H9 (cell line): Measurements from ENCODE around the gene TCIRG1. TPM values are rescaled to one million over a fixed set of nuclear protein-coding genes. Genes with fewer than 3 reads are reported as not detected.

Experiments
- DNase-seq: peaks from one replicate; pipeline ENCODE4 v3.0.0-alpha.2; 2017
- H2AFZ ChIP-seq: one replicate; pipeline ENCODE4 v1.6.1; 2013; ENCODE audit warnings: mild to moderate bottlenecking, low read length, control low read depth, moderate library complexity
- H2AK5ac ChIP-seq: 2 replicates; pipeline ENCODE4 v1.6.1; 2013; ENCODE audit warnings: low read length, control low read depth, mixed read lengths; ENCODE audit not compliant: insufficient read length
- H2BK120ac ChIP-seq: one replicate; pipeline ENCODE4 v1.6.1; 2013; ENCODE audit warnings: low read depth, mild to moderate bottlenecking, low read length, control low read depth, inconsistent platforms; ENCODE audit not compliant: poor library complexity, severe bottlenecking
- H2BK12ac ChIP-seq: 2 replicates; pipeline ENCODE4 v1.6.1; 2013; ENCODE audit warnings: low read length, control low read depth, mixed read lengths, low read depth; ENCODE audit not compliant: insufficient read length
- H2BK15ac ChIP-seq: 2 replicates; pipeline ENCODE4 v1.6.1; 2013; ENCODE audit warnings: low read depth, low read length, control low read depth
- H2BK20ac ChIP-seq: one replicate; pipeline ENCODE4 v1.6.1; 2013; ENCODE audit warnings: low read depth, mild to moderate bottlenecking, low read length, control low read depth, inconsistent platforms; ENCODE audit not compliant: poor library complexity, severe bottlenecking
- H2BK5ac ChIP-seq: 2 replicates; pipeline ENCODE4 v1.6.1; 2013; ENCODE audit warnings: low read length, control low read depth, mixed read lengths; ENCODE audit not compliant: insufficient read length
- H3K14ac ChIP-seq: 2 replicates; pipeline ENCODE4 v1.6.1; 2013; ENCODE audit warnings: low read length, control low read depth; ENCODE audit not compliant: insufficient read depth
- H3K18ac ChIP-seq: 2 replicates; pipeline ENCODE4 v1.6.1; 2013; ENCODE audit warnings: low read depth, mild to moderate bottlenecking, mixed read lengths, low read length, control low read depth; ENCODE audit not compliant: insufficient read length
- H3K23ac ChIP-seq: 2 replicates; pipeline ENCODE4 v1.6.1; 2013; ENCODE audit warnings: low read length, control low read depth, mixed read lengths, low read depth; ENCODE audit not compliant: insufficient read length
- H3K23me2 ChIP-seq: 2 replicates; pipeline ENCODE4 v1.6.1; 2013; ENCODE audit warnings: low read depth, mild to moderate bottlenecking, mixed read lengths, low read length, control low read depth; ENCODE audit not compliant: insufficient read length, poor library complexity, severe bottlenecking
- H3K27ac ChIP-seq: 2 replicates; pipeline ENCODE4 v1.5.1; 2013; ENCODE audit warnings: low read length, control low read depth, mixed read lengths, low read depth; ENCODE audit not compliant: insufficient read length
- H3K27me3 ChIP-seq: 2 replicates; pipeline ENCODE4 v1.6.1; 2013; ENCODE audit warnings: low read length, control low read depth, inconsistent platforms; ENCODE audit not compliant: insufficient read depth
- H3K4ac ChIP-seq: 2 replicates; pipeline ENCODE4 v1.6.1; 2013; ENCODE audit warnings: low read depth, mild to moderate bottlenecking, control low read depth, inconsistent platforms, low read length, moderate library complexity
- H3K4me1 ChIP-seq: 2 replicates; pipeline ENCODE4 v1.6.1; 2013; ENCODE audit warnings: low read length, control low read depth, inconsistent platforms; ENCODE audit not compliant: insufficient read depth
- H3K4me2 ChIP-seq: 2 replicates; pipeline ENCODE4 v1.6.1; 2013; ENCODE audit warnings: low read length, control low read depth, mixed read lengths; ENCODE audit not compliant: insufficient read length, insufficient read depth
- H3K56ac ChIP-seq: 2 replicates; pipeline ENCODE4 v1.6.1; 2013; ENCODE audit warnings: low read depth, mild to moderate bottlenecking, mixed read lengths, low read length, control low read depth; ENCODE audit not compliant: insufficient read length
- H3K79me1 ChIP-seq: 2 replicates; pipeline ENCODE4 v1.6.1; 2013; ENCODE audit warnings: low read depth, mild to moderate bottlenecking, moderate library complexity, low read length, control low read depth, inconsistent platforms; ENCODE audit not compliant: insufficient read depth, poor library complexity, severe bottlenecking
- H3K79me2 ChIP-seq: 2 replicates; pipeline ENCODE4 v1.6.1; 2013; ENCODE audit warnings: low read length, control low read depth, inconsistent platforms; ENCODE audit not compliant: insufficient read depth
- H3K9ac ChIP-seq: 2 replicates; pipeline ENCODE4 v1.6.1; 2013; ENCODE audit warnings: low read length, control low read depth, mixed read lengths; ENCODE audit not compliant: insufficient read length; ENCODE audit errors: extremely low read depth
- H3K9me3 ChIP-seq: one replicate; pipeline ENCODE4 v1.6.1; 2013; ENCODE audit warnings: low read depth, low read length, inconsistent platforms; ENCODE audit not compliant: control insufficient read depth
- H3T11ph ChIP-seq: one replicate; pipeline ENCODE4 v1.6.1; 2013; ENCODE audit warnings: mild to moderate bottlenecking, low read length, control low read depth, inconsistent platforms
- H4K20me1 ChIP-seq: one replicate; pipeline ENCODE4 v1.6.1; 2013; ENCODE audit not compliant: control insufficient read depth, insufficient read length, insufficient read depth
- H4K5ac ChIP-seq: 2 replicates; pipeline ENCODE4 v1.6.1; 2013; ENCODE audit warnings: low read depth, mild to moderate bottlenecking, mixed read lengths, low read length, control low read depth; ENCODE audit not compliant: insufficient read length
- H4K8ac ChIP-seq: replicated peaks from 2 replicates; pipeline ENCODE4 v1.6.1; 2013; ENCODE audit warnings: low read length, control low read depth, mixed read lengths, low read depth; ENCODE audit not compliant: insufficient read length
- H4K91ac ChIP-seq: 2 replicates; pipeline ENCODE4 v1.6.1; 2013; ENCODE audit warnings: low read depth, mild to moderate bottlenecking, moderate library complexity, mixed read lengths, low read length, control low read depth; ENCODE audit not compliant: insufficient read length
- H3K27ac Mint-ChIP-seq, 3 experiments: 2 replicates in 2 of 3; 3 replicates in 1 of 3; pipeline ENCODE4 v1.8.0; 2020 to 2021; ENCODE audit warnings: mixed read lengths in 3 of 3, mild to moderate bottlenecking in 1 of 3, moderate library complexity in 1 of 3
- H3K27me3 Mint-ChIP-seq: 2 replicates; pipeline ENCODE4 v1.8.0; 2021; ENCODE audit warnings: low read depth, mild to moderate bottlenecking, moderate library complexity, mixed read lengths
- H3K36me3 Mint-ChIP-seq, 3 experiments: 2 replicates in 2 of 3; 3 replicates in 1 of 3; pipeline ENCODE4 v1.8.0; 2020 to 2021; ENCODE audit warnings: low read depth in 3 of 3, mixed read lengths in 3 of 3; ENCODE audit not compliant: insufficient read depth in 1 of 3
- H3K4me1 Mint-ChIP-seq, 2 experiments: 2 replicates each; pipeline ENCODE4 v1.8.0; 2020; ENCODE audit warnings: mixed read lengths in 2 of 2
- H3K4me3 Mint-ChIP-seq, 2 experiments: 2 replicates in 1 of 2; 3 replicates in 1 of 2; pipeline ENCODE4 v1.8.0; 2020 to 2021; ENCODE audit warnings: mild to moderate bottlenecking in 2 of 2, mixed read lengths in 2 of 2, moderate library complexity in 1 of 2
- H3K9me3 Mint-ChIP-seq, 2 experiments: 2 replicates in 1 of 2; 3 replicates in 1 of 2; pipeline ENCODE4 v1.8.0; 2020; ENCODE audit warnings: mild to moderate bottlenecking in 2 of 2, mixed read lengths in 2 of 2, moderate library complexity in 1 of 2
- CTCF ChIP-seq: fragments of 200-600 bp; sonication (generic); conservative IDR thresholded peaks from 3 replicates; pipeline ENCODE4 v1.8.0; 2021; ENCODE audit warnings: antibody characterized with exemption, mild to moderate bottlenecking
- WGBS: extraction: QIAGEN DNeasy Blood & Tissue Kit; methylation state at CpG from one replicate; pipeline ENCODE4 v1.1.7; 2013; ENCODE audit warnings: missing lambda C conversion rate, low lambda C conversion rate, mixed read lengths; ENCODE audit not compliant: insufficient read length; ENCODE audit errors: extremely low coverage; 5-methylcytosine and 5-hydroxymethylcytosine counted together
- microRNA-seq: library from miRNA; unstranded; fragments of <30 nt; microRNA quantifications from one replicate; pipeline ENCODE4, GENCODE V29; 2020; ENCODE audit warnings: borderline microRNAs expressed
- total RNA-seq: library from RNA; stranded (reverse); gene quantifications from 2 replicates; pipeline ENCODE4 v1.2.1, GENCODE V29; 2021

Gene TCIRG1
- total RNA-seq, 1 experiment from 2014 or later: 24.4 TPM

DNA sequence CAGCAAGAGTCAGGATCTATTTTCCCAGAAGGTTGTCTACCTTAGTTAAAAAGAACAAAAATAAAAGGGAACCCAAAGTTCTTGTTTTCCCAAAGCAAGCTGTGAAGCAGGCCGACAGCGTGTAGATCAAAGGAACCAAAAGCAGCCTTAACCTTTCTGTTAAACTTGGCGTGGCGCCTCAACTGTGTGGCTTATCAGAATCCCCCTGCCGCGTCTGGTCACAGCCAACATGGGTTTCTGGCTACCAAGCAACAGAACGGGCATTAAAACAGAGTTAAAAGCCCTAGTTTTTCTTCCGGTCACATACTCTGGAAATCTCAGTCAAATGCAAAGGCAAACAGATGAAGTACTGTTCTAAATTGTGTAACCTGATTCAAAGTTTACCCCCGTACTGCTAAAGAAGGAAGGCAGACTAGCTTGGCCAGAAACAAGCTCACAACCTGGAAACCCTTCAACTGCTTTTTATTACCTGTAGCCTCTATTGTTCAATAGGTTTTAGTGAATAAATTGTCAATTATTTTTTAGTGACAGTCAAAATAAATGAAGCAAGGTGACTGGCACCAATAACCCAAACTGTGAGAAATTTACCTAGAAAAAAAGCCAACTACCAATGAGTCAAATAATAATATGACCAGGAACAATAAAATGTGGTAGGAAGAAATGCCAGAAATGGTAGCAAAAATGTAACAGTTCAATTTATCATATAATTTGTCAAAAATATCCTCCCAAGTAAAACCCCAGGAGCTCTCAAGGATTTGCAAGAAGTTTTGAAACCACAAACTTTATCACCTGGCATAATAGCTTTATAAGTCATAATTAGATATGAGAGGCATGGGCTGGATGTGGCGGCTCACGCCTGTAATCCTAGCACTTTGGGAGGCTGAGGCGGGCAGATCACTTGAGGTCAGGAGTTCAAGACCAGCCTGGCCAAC lies 60.9 kb downstream of the TCIRG1 start:
- Histone ChIP-seq H3K27me3 (no peaks in the 10 kb centered on the region), H3K4ac (no peak overlapping the region), H3K14ac (no peak overlapping the region), H2BK15ac (no peak overlapping the region), H3K4me2 (no peak overlapping the region), H3K27ac (no peak overlapping the region), H3K23ac (no peak overlapping the region), H3K18ac (no peak overlapping the region), H3T11ph (no peak overlapping the region), H3K9me3 (no peaks in the 10 kb centered on the region), H3K79me2 (peaks cover 24% of the 10 kb centered on the region; the same call in 1 of the 2 replicates), H2AK5ac (no peak overlapping the region), H3K4me1 (no peaks in the 10 kb centered on the region), H3K9ac (no peak overlapping the region), H4K5ac (no peak overlapping the region), H4K8ac (no peak overlapping the region), H3K56ac (no peak overlapping the region), H3K23me2 (no peaks in the 10 kb centered on the region), H2BK12ac (no peak overlapping the region), H2BK120ac (no peak overlapping the region), H2BK5ac (no peak overlapping the region), H4K91ac (no peak overlapping the region), H2AFZ (no peak overlapping the region), H3K79me1 (peaks cover 4% of the 10 kb centered on the region), H2BK20ac (no peak overlapping the region), H4K20me1 (no peaks in the 10 kb centered on the region)
- Mint-ChIP-seq H3K9me3 (peaks cover 0 to 2% of the 10 kb centered on the region in 2 experiments; a peak in 1 of 5 replicates), H3K4me3 (no peak overlapping the region), H3K36me3 (peaks cover 13 to 24% (median 23%) of the 10 kb centered on the region in 3 experiments), H3K27me3 (no peaks in the 10 kb centered on the region), H3K4me1 (peaks cover 10 to 14% of the 10 kb centered on the region in 2 experiments), H3K27ac (peak overlapping the region in 2 of 3 experiments; percentile 16 to 90; a peak in 2 of 7 replicates)
- no peak for TF ChIP-seq CTCF
- no CpG with 5 or more reads among the region's 12 CpGs for WGBS
- DNase-seq: no peak

Small RNAs within 50 kb of the gene (microRNA-seq; reads per million reads assigned to microRNA genes)
- gene MIR4691: not detected
- gene MIR6753: not detected
- 0.46 reads per million for gene MIR7113

Other genes with a start within 250 kb of the TCIRG1 start
- gene UNC93B1, start 34.9 kb upstream of the TCIRG1 start, total RNA-seq: 21.7 and 23.3 TPM in 2 replicates
- not detected in 2 replicates for gene ALDH3B1, start 28.7 kb upstream of the TCIRG1 start, total RNA-seq
- 213 and 214 TPM in 2 replicates for gene NDUFS8, start 8.3 kb upstream of the TCIRG1 start, total RNA-seq
- gene CHKA, start 82.4 kb downstream of the TCIRG1 start, total RNA-seq: 63.0 and 64.2 TPM in 2 replicates
- gene KMT5B, start 174.3 kb downstream of the TCIRG1 start, total RNA-seq: 61.2 and 61.6 TPM in 2 replicates
- 46.8 and 50.5 TPM in 2 replicates for gene C11orf24, start 232.9 kb downstream of the TCIRG1 start, total RNA-seq